Heart left ventricle (tissue), 13 donors: Measurements from ENCODE around the gene PLA2G6.

Experiments
- POLR2A ChIP-seq, 2 donors: fragments of 450-650 bp; IDR thresholded peaks; one replicate each; pipeline ENCODE4 v1.6.1; 2017; ENCODE audit warnings: antibody characterized with exemption in 2 of 2, mild to moderate bottlenecking in 2 of 2, moderate library complexity in 2 of 2
- TF ChIP-seq, protein P1 (sequence below), 12 donors: fragments of 200-600 bp; sonication (generic) in 4 of 12; IDR thresholded peaks; one replicate each; pipeline versions ENCODE4 v1.5.0 to v1.8.0; 2018 to 2022; ENCODE audit warnings: antibody characterized with exemption in 12 of 12, mild to moderate bottlenecking in 5 of 12
- donor health status: ischemic (EF 13 %, LVEDD 7.1; RV severe dilation, severe dysfunction).
- donor health status: DM: no; HTN: yes; CAD: no.
- donor health status: DM: no; HTN: no; CAD: no.
- donor health status: ischemic (EF 25% LVEDD 6.9; RV normal size, moderate dysfunction).
- donor health status: ischemic (EF 25% LVEDD 5.7; RV mildly dilated, moderate dysfunction).
- donor health status: ischemic (EF 35%, LVEDD 5.7; RV mildly dilated, moderate dysfunction).
- donor health status: nonischemic (EF 11% LVEDD 7.7; RV severe dilation, severe dysfunction).
- donor health status: DM: yes; HTN: yes; CAD: no.
- donor health status: PGD.
- donor health status: ischemic (EF 29% LVEDD 5.4; RV normal size, mild dysfunction).
- donor health status: nonischemic (EF 23%, LVEDD 6.1; RV moderate dilation, normal function).

DNA sequence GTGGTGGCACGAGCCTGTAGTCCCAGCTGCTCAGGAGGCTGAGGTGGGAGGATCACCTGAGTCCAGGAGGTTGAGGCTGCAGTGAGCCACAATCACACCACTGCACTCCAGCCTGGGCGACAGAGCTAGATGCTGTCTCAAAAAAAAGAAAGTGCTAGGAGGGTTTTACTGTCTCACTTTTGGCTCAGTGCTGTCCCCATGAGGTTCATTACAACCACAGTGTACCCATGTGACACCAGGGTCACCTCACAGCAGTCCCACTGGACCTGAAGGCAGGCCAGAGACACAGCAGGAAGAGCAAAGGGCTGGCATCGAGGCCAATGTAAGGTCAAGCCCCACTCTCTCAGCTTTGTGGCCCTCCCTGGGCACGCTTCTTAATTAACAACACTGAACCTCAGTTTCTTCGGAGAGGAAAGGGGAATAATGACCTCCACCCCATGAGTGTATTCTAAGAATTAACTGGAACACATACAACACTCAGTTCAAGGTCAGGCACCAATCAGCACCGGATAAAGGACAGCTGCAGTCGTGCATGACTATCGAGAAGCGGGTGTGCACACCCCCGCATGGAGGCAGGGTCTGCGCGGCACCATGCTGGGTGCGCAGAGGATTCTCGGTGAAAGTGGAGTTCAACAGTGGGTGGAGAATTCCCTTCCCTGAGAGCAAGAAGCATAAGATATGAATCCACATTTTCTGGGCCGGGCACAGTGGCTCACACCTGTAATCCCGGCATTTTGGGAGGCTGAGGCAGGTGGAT lies 40.2 kb downstream of the PLA2G6 start:
- TF ChIP-seq, protein P1, sequence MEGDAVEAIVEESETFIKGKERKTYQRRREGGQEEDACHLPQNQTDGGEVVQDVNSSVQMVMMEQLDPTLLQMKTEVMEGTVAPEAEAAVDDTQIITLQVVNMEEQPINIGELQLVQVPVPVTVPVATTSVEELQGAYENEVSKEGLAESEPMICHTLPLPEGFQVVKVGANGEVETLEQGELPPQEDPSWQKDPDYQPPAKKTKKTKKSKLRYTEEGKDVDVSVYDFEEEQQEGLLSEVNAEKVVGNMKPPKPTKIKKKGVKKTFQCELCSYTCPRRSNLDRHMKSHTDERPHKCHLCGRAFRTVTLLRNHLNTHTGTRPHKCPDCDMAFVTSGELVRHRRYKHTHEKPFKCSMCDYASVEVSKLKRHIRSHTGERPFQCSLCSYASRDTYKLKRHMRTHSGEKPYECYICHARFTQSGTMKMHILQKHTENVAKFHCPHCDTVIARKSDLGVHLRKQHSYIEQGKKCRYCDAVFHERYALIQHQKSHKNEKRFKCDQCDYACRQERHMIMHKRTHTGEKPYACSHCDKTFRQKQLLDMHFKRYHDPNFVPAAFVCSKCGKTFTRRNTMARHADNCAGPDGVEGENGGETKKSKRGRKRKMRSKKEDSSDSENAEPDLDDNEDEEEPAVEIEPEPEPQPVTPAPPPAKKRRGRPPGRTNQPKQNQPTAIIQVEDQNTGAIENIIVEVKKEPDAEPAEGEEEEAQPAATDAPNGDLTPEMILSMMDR (IDR thresholded peaks at IDR 0.05), result no peak
- no peak for TF ChIP-seq POLR2A (IDR thresholded peaks at IDR 0.05)
